NB4 (cell line): ENCODE measurements around the gene KRT15.

Source experiments
- DNase-seq: peaks from one replicate; pipeline ENCODE4 v3.0.0; 2010; ENCODE audit warnings: low read depth
- H3K4me3 ChIP-seq: one replicate; pipeline ENCODE4 v1.5.1; 2011; ENCODE audit warnings: mild to moderate bottlenecking, low read depth, low read length, moderate library complexity
- MYC ChIP-seq: IDR thresholded peaks from 2 replicates; pipeline ENCODE4 v1.6.1; 2011; ENCODE audit warnings: low read depth, low read length
- POLR2A ChIP-seq: IDR thresholded peaks from 2 replicates; pipeline ENCODE4 v1.6.1; 2011; ENCODE audit warnings: mild to moderate bottlenecking; ENCODE audit not compliant: insufficient read length; ENCODE audit errors: extremely low read depth
- TF ChIP-seq, protein P1 (sequence below): IDR thresholded peaks from one replicate; pipeline ENCODE4 v1.5.1; 2012; ENCODE audit warnings: low read depth, low read length
- TF ChIP-seq, protein P2 (sequence below): IDR thresholded peaks from 2 replicates; pipeline ENCODE4 v1.6.1; 2011; ENCODE audit warnings: low read depth, low read length

The KRT15 gene

DNA sequence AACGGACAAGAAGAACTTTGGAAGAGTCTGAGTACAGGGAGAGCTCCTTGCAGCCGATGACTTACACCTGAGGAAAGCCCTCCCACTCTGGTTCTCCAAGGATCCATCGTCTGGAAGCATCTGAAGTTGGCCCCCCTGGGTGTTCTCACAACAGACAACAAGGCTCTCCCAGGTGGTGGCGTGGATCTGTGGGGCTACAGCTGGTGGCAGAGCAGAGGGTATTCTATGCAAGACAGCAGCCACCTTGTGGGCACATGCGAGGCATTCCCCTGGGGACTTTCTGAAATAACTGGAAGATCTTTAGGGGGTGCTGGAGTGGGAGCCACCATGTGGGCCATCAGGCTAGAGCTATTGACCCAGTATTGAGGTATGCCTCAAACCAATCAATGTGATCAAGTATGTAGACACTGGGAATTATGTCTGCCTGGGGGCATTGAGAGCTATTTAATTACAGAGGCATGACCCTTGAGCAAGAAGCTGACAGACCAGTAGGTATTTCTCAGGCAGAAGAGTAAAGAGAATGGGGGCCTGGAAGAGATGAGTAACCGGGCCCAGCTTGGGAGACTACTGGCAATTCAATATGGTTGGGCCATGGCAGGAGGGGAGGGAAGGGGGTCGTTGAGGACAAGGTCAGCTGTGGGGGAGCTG is 16.3 kb upstream of the KRT15 start:
- H3K4me3 ChIP-seq = no peak overlapping the region
- TF ChIP-seq POLR2A = no peak
- TF ChIP-seq, protein P1, sequence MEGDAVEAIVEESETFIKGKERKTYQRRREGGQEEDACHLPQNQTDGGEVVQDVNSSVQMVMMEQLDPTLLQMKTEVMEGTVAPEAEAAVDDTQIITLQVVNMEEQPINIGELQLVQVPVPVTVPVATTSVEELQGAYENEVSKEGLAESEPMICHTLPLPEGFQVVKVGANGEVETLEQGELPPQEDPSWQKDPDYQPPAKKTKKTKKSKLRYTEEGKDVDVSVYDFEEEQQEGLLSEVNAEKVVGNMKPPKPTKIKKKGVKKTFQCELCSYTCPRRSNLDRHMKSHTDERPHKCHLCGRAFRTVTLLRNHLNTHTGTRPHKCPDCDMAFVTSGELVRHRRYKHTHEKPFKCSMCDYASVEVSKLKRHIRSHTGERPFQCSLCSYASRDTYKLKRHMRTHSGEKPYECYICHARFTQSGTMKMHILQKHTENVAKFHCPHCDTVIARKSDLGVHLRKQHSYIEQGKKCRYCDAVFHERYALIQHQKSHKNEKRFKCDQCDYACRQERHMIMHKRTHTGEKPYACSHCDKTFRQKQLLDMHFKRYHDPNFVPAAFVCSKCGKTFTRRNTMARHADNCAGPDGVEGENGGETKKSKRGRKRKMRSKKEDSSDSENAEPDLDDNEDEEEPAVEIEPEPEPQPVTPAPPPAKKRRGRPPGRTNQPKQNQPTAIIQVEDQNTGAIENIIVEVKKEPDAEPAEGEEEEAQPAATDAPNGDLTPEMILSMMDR = no peak
- no peak for TF ChIP-seq MYC
- TF ChIP-seq, protein P2, sequence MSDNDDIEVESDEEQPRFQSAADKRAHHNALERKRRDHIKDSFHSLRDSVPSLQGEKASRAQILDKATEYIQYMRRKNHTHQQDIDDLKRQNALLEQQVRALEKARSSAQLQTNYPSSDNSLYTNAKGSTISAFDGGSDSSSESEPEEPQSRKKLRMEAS = no peak
- DNase-seq = peak; percentile 11

DNA sequence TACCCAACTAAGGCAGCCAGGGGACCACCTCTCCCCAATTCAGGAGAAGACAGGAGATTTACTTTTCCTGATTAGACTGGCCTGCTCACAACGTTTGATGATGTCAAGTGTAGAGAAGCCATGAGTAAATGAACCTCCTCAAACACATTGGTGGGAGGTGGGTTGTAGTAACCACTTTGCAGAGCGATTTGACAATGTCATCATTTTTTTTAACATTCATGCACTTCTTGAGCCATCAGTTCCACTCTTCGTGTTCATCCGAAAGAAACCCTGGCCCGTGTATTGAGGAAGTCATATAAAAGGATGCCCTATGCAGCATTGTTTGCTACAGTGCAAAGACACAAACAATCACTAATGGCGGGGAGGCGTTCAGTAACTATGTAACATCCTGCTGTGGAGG is 14.9 kb upstream of the KRT15 start:
- TF ChIP-seq, protein P2 = no peak
- TF ChIP-seq, protein P1 = no peak
- TF ChIP-seq POLR2A (no peak), MYC (no peak)
- DNase-seq = no peak
- H3K4me3 ChIP-seq = no peak overlapping the region

DNA sequence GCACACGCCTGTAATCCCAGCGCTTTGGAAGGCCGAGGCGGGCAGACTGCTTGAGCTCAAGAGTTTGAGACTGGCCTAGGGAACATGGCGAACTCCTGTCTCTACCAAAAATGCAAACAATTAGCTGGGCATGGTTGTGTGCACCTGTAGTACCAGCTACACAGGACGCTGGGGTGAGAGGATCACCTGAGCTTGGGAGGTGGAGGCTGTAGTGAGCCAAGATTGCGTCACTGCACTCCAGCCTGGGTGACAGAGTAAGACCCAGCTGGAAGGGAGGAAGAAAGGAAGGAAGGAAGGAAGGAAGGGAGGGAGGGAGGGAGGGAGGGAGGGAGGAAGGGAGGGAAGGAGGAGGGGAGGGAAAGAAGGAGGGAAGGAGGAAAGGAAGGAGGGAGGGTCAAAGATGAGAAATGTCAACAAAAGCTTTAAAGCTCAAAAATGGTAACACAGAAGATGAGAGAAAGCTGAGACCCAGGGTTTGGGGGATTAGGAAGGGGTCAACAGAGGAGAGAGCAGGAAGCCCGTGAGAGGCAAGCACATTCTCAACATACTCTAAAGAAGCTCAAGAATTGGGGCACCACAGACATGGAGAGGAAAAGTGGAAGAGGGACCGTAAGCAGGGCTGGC is 14.4 kb upstream of the KRT15 start:
- no peak for DNase-seq
- TF ChIP-seq POLR2A (no peak), MYC (no peak)
- TF ChIP-seq, protein P1 = no peak
- TF ChIP-seq, protein P2 = no peak
- no peak overlapping the region for H3K4me3 ChIP-seq

DNA sequence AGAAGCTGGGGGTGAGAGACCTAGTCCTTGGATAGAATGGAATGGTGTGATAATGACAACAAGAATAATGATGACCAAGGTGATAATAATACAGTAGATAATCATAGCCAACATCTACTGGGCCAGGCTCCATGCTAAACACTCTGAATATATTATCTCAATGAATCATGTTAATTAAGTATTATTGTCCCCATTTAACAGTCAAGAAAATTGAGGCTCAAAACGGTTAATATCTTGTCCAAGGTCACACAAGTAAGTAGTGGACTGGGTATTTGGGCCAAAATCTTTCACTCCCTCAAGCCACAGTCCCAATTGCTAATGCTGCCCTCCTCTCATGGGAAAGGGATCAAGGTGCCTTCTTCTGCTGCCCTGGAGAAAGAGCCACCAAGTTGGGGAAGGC is 13.3 kb upstream of the KRT15 start:
- no peak for DNase-seq
- H3K4me3 ChIP-seq = no peak overlapping the region
- TF ChIP-seq MYC = no peak
- TF ChIP-seq, protein P2 = no peak

DNA sequence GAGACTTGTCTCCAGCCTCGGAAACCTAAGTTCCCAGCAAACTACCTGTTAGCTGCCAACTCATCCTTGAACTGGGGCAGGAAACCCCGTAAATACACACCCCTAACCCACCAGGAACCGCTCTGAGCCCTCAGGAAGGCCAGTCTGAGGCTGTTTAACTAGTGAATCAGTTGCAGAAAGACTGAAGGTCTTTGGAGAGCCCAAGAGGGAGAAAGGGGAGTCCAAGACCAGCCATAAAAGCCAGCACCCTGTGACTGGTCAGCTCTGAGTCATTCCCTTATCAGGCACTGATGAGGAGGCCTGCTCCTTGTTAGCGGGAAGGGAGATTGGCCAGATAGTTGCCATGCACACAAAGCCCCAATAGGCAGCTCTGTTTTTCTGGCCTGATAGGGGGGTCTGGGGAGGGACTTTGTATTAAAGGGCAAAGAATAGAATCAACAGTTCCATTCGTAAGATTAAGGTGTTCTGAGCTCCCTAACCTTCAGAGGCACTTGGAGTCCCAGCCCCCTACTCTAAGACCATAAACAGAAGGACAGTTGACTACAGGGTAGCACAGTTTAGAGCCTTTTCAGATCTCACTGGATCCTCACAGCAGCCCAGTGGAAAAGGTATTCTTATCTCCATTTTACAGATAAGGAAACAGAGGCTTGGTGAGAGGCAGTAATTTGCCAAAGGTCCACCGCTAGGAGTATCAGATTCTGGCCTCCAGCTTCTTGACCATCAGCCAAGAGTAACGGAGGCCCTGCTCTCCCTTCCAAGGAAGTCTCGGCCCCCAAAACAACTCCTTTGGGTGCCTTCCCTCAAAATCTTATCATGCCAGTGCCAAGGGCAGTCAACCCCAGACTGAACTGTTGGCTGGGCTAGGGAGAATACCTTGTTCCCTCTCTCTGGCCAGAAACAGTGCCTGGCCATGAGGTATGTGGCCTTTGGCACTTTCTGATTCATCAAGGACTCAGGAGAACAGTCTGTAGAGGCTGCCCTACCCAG is 11.7 kb upstream of the KRT15 start:
- no peak for TF ChIP-seq MYC
- TF ChIP-seq, protein P2 = no peak
- no peak for TF ChIP-seq POLR2A
- TF ChIP-seq, protein P1 = no peak
- no peak overlapping the region for H3K4me3 ChIP-seq

DNA sequence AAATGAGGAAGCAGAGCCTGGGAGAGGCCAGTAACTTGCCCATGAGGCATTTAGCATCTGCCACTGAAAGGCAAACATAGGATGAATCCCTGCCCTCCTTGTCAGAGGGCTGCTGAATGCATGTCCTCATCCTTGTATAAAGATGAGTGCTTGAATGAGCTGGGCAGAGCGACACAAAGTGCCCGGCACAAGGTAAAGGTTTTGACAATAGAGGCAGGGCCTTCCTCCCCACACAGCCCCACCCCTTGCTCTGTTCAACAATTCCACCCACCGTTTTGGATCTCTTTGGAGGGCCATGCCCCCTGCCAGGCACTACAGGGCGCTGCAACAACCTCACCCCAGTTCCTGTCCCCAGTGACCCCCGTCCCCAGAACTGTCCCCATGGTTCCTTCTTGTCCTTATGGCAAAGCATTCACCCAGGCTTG is 10.8 kb upstream of the KRT15 start:
- TF ChIP-seq POLR2A = no peak
- TF ChIP-seq, protein P2 = no peak
- TF ChIP-seq, protein P1 = no peak
- no peak for TF ChIP-seq MYC
- peak; percentile 20 for DNase-seq
- no peak overlapping the region for H3K4me3 ChIP-seq

More for the DNA sequence above, 11.7 kb upstream of the KRT15 start:
- DNase-seq = peak; percentile 52
